ENCODE results near the gene FTCDNL1.

FTCDNL1 gene

GRCh38 chr2:199742884-199743283 is 108.1 kb downstream of the FTCDNL1 start:
- no peak for DNase-seq (ENCODE audit: low read depth in 2 of 2)

GRCh38 chr2:199740111-199740428 is 110.9 kb downstream of the FTCDNL1 start:
- no peak for DNase-seq (ENCODE audit: low read depth in 2 of 2)

GRCh38 chr2:199739413-199740110 is 111.4 kb downstream of the FTCDNL1 start:
- peak; percentile 25 to 65 for DNase-seq (ENCODE audit: low read depth in 2 of 2)

DNA sequence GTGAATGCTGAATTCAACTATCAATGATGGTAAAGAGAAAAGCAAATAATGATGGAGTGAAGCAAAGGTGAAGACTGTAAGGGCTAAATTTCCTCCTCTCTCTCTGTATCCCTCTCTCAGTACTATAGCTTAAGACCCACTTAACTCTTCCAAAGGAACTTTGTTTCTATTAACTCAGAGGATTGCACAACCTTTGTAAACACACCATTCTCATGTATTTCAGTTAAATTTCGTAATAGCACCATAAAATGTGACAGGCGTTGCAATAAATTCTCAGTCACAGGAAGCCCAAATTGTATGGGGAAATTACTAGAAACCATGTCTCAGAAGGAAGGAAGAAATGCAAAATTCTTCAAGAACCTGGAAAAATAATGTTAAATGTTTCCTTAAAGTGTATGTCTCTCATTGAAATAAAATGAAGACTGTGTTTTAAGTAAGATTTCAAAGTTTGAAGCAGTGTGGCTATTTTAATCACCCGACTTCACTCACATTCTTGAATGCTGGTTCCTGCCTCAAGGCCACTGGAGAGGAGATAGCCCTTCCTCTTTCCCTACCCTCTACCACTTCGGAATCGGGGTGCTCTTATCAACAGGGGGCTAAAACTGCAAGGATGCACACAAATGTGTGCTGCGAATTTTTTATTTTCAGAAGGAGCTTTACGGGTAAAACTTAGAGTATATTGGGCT is 112.1 kb downstream of the FTCDNL1 start:
- no peak for DNase-seq (ENCODE audit: low read depth in 2 of 2)

DNA sequence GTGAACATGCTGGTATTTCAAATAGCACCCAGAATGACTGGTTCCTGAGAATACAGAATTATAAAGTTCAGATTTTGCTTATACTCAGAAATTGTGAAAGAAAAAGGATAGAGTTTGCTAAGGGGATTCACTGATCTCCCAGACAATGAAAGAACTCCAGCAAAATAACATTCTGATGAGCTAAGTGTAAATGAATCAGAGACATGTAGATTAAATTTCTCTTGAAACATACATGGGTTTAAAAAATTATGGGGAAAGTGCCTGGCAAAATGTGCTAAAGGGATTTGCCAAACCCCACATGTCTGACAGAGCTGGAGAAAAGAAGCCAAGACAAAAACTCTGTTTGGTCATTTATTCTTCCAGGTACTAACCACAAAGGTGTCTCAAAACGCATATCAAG is 116.3 kb downstream of the FTCDNL1 start:
- DNase-seq (ENCODE audit: low read depth in 2 of 2) = no peak

GRCh38 chr2:199734011-199734410 is 117.0 kb downstream of the FTCDNL1 start:
- no peak for DNase-seq (ENCODE audit: low read depth in 2 of 2)

DNA sequence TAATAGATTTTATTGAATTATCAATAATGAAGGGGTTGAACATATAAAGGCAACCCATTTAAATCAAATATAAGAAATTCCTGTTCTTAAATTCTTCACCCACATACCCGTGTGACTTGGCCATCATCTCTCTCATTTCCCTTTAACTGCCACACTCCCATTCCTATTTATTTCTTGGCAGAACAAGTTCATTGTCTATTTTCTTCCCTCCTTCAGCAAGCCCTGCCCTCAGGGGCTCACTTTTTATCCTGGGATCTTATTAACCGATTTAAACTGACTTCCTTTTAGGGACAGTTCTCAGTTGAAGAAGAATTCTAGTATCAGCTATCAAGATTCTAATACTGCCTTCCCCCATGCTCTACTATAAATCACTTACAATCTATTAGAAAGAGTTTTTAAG is 123.2 kb downstream of the FTCDNL1 start:
- DNase-seq (ENCODE audit: low read depth in 2 of 2) = no peak

DNA sequence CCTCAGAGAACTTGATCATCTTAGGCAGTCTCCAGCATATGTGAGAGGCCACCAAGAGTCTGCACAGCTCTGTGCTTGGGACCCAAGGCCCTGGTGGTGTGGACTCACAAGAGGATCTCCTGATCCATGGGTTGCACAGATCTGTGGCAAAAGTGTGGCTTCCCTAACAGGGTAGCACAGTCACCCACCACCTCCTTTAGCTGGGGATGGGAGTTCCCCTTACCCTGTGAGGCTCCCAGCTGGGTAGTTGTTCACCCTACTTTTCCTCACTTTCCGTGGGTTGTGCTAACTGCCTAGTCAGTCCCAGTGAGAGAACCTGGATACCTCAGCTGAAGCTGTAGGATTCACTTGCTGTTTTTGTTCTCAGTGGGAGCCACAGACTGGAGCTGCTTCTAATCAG is 123.7 kb downstream of the FTCDNL1 start:
- DNase-seq (ENCODE audit: low read depth in 2 of 2) = no peak

DNA sequence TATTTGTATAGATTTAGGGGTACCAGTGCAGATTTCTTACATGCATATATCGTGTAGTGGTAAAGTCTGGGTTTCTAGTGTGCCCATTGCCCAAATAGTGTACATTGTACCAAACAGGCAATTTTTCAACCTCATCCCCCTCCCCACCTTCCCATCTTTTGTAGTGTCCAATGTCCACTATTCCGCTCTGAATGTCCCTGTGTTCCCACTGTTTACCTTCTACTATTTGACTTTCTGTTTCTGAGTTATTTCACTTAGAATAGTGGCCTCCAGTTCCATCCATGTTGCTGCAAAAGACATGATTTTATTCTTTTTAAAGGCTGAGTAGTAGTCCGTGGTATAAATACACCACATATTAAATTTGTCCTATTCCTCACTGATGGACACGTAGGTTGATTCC is 132.9 kb downstream of the FTCDNL1 start:
- no peak for DNase-seq (ENCODE audit: low read depth in 2 of 2)

- DNase-seq (ENCODE audit: low read depth in 2 of 2) = no peak
Measured at GRCh38 chr2:199717587-199717907, 133.4 kb downstream of the FTCDNL1 start.

DNA sequence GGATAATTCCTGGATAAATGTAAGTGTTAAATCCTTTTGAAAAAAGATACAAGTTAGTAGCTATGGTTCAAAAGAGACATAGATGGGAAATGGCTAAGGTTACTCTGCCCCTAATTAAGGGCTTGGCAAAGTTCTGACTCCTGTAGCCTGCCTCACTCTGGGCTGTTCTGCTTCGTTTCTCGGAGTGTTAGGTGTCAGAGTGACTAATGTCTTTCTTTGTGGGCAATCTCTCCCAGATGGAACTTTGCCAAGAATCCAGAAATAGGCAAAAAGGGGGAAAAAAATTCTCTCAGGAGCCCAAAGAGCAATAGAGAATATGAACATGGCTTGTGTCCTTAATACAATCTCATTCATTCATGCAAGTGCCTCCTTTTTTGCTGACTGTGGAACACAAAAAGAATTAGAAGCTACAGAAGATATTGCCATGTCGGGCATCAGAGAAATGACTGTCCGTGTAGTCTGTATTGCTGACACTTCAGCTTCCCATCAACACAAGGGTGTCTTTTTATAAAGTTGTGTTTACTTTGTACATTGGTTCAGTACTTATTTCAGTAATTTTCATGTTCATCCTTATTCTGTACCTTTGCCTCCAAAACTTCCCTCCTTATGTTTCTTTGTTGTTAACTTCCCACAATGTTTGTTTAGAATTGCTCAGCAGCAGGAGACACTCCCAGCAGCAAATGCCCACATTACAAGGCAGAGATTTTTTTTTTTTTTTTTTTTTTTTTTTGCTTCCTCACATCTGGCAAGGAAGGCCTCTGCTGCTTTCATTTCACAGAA is 134.0 kb downstream of the FTCDNL1 start:
- DNase-seq (ENCODE audit: low read depth in 2 of 2) = no peak

DNA sequence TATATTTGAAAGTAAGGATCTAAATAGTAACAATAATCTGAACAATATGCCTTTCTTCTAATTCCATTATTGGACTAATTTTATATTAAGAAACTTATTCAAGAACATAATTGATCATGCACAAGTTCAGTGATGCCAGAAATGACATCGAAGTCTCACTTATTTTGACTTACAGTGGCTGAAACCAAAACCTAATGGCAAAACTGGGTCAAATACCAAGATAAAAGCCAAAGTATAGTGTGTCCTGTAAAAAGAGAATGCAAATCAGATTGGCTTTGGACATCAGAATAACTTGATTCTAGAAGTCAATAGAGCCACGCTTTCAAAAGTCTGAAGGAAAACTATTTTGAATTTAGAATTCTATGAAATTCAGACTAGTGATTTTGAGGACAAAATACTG is 137.2 kb downstream of the FTCDNL1 start:
- no peak for DNase-seq (ENCODE audit: low read depth in 2 of 2)

DNA sequence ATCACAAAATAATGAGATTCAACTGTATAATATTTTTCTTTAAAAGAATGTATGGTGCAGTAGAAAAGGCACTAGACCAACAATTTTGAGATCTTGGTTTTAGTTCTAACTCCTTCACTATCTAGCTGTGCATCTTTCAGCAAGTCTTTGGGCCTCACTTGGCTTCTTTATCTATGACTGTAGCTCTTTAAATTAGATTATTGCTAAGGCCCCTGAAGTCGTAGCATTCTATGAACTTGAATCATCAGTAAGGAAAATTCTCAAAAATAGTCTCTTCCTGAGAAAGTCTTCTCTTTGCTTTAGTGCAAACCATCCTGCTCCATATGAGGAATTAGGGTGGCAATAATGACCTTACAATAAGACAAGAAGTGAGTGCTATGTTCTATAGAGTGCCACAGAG is 140.4 kb downstream of the FTCDNL1 start:
- DNase-seq (ENCODE audit: low read depth in 2 of 2) = no peak
